HG02840 (cell line): Measurements from ENCODE around the gene ZBTB38.

Source experiments
- ATAC-seq: cut with Tn5 transposase; IDR thresholded peaks from one replicate; pipeline ENCODE4 v1.9.1; 2021; ENCODE audit warnings: mild to moderate bottlenecking, moderate library complexity, moderate number of reproducible peaks; ENCODE audit not compliant: unreplicated experiment, low FRiP score

The ZBTB38 gene

DNA sequence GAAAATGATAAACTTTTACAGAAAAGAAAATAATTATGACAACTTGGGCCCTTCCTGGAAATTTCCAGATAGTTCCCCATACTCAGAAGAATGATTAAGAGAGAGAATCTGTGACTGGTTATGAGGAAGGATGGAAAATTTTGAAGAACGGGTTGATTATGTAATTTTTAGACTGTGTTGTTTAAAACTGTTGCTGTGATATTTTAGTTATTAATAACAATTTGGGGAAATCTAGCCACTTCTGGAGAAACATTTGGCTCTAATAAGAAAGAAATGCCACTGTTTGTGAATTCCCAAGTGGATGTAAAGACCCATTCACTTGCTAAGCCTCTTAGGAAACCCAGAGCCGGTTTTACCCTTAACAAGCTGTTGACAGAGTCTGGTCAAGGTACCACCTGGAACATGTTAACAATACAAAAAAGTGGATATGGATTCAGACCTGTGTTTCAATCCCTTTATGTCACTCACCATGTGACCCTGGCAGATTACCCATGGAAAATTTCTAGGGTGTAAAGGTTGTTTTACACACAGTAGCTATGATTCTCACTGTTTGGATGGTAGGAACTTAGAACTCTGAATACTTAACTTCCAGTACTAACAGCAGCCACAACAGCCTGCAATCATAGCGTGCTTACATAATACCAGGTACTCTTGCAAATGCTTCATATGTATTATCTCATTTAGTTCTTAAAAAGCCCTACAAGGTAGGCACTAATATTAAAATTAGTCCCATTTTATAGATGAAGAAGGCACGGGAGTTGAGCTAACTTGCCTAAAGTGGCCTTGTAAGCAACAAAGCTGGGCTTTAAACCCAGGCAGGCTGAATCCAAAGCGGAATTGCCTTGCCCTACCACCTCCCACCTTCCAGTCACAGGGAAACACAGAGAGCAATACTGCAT, 32.0 kb downstream of the ZBTB38 start:
- no peak for ATAC-seq

GRCh38 chr3:141401095-141401494, 32.8 kb downstream of the ZBTB38 start:
- ATAC-seq: no peak

DNA sequence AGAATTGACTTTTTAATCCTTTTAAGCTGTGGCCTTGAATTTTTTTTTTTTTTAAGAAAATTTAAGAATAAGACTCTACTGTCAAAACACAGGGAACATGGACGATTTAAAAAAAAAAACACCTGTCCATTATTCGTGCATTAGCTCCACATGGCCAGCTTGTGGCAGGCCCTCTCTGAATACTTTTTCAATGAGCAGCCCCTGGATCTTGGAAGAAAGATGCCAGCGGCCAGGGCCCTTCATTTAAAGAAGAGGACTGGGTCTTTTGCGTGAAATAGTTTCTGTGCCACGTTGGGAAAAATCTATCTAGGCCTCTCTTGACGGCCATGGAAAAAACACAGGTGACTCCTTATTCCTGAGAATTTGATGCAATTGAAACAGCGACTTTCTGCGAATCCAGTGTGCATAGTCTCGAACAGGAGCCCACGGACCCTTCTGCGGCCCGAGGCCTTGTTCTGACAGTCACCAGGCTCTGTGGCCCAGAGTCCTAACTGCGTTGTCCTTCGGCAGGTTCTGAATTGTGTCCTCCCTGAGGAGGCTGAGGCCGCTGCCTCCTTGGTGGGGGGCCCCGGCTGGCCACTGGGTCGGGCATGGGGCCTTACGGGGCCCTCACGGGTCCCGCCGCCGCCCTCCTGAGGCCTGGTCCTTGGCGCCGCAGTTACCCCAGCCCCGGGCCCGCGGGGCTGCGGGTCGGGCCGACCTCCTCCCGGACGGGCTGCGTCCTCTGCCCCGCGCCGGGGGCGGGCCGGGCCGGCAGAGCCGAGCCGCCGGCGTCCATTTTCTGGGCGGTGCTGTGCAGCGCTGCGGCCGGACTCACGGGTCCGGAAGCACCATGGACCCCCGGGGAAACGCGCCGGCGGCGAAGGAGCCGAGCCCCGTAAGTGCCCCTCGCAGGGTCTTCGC, 33.5 kb downstream of the ZBTB38 start:
- ATAC-seq: peak; percentile 61

GRCh38 chr3:141402476-141403171, 34.3 kb downstream of the ZBTB38 start:
- peak; percentile 55 for ATAC-seq

- ATAC-seq: no peak
These were observed 35.3 kb downstream of the ZBTB38 start for GRCh38 chr3:141403576-141403975.

GRCh38 chr3:141405025-141405424, 36.7 kb downstream of the ZBTB38 start:
- ATAC-seq: no peak

DNA sequence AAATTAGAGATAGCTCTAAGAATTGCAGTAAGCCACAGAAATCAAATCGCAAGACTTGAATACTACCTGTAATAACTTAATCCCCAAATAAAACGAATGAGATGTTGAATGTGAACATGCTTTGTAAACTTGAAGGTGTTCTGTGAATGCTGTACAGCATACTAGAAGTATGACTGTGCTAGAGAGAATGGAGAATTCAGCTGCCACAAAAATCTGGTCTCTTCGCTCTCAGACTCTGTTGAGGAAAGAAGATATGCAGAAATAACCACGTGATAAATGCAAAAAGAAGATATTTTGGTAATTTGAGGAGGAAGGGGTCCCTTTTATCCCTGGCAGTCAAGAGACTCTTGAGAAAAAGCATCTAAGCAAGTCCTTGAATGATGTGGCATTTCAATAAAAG, 37.3 kb downstream of the ZBTB38 start:
- no peak for ATAC-seq

GRCh38 chr3:141406265-141406664, 38.0 kb downstream of the ZBTB38 start:
- ATAC-seq: no peak

DNA sequence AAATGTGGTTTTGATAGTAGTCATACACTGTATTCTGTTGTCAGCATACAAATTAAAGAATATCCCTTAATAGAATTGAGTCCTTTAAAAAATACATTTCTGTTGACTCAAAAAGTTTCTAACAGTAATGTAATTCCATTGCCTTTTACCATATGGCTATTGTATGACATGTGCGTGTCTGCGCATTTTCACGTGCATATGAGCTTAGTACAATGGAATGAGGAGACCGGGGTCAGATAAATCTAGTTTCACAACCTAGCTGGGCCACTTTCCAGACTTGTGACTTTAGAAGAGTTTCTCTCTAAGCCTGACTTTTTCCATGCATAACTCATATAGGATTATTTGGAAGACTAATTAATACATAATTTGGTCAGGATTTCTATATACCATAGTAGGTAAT, 38.7 kb downstream of the ZBTB38 start:
- ATAC-seq: no peak

DNA sequence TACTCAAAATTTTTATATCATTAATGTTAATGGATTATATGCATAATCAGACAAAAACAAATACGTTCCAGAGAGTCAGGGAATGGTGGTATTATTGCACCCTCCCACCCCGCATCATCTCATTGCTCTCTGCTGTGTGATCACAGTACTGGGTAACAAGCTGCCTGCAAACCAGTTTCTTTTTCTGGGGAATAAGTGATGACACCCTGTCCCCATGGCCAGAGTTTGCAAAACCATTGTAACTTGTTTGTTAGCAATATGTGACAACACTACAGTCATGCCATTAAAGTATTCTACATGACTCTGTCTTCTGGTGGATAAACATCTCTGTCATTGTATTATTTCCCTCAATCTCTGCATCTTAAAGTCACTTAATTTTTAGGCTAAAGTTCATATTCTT, 39.5 kb downstream of the ZBTB38 start:
- no peak for ATAC-seq

DNA sequence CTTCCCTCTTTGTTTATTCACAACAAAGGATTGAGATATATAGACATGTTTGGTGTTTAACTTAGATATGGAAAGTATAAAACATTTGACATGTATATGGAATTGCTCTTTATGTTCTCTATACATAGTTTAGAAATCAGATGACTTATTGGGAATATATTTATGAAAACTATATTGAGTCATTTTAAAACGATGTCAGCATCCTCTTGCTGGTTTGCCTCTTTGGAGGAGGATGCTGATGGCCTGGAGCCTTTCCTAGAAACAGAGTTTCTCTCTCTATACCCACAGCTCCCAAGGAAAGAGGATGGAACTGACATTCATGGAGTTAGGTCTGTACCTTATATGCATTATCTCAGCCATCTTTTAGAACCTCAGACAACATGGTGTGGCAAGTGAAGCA, 40.3 kb downstream of the ZBTB38 start:
- ATAC-seq: no peak

- no peak for ATAC-seq
These were observed 41.6 kb downstream of the ZBTB38 start for GRCh38 chr3:141409940-141410241.

DNA sequence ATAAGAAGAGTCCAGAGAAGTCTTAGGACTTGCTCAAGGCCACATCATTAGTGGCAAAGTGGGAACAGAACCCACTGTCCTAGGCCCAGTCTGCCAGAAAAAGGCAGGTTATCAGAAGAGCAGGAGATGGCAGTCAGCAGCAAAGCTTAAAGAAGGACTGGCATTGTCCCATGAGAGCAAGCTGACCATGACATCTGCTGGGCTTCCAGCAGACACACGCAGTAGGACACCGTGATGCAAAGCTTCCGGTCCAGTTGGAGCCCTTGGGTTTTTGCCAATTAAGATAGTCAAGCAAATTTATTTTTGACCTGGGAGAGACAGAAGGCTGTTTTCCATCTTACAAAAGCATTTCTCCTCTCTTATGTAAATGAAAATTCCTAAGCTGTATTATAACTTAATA, 42.1 kb downstream of the ZBTB38 start:
- no peak for ATAC-seq

- ATAC-seq: no peak
These were observed 42.5 kb downstream of the ZBTB38 start for GRCh38 chr3:141410846-141411245.

GRCh38 chr3:141411251-141411771, 43.0 kb downstream of the ZBTB38 start:
- no peak for ATAC-seq

DNA sequence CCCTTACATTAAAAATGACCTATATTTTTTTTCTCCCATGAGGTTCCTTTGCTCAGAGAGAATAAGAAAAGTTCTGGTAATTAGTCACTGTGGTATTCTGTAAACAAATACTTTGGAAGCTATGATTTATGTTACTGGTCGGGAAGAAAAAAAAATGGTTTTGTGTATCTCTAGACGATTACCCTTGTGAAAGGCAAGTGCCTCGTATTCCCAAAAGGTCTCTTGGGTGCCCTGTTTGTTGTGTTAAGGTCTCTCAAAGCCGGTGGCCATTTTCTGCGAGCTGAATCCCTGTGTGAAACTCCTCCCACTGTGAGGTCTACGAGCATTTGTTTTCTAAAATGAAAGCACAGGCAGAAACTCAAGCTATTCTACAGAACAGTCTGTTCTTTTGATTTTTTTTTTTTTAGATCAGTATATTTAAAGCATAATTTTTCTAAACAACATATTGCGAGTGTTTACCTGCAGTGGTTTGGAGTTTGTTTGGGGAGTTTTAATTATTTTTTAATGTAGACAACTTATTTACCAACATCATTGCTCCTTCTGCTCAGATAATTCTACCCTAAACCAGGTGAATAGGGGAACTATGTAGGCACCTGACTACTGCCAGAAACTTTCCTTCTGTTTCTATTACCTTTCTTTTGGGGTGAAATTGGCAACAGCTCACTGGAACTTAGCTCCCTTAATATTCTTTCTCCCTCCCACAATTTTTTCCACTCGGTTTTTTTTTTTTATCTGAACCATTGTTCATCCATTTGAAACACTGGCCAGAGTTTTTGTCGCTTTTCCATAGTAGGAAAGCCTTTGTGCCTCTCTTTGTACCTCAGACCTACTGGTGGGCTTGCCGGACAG, 44.0 kb downstream of the ZBTB38 start:
- ATAC-seq: no peak

DNA sequence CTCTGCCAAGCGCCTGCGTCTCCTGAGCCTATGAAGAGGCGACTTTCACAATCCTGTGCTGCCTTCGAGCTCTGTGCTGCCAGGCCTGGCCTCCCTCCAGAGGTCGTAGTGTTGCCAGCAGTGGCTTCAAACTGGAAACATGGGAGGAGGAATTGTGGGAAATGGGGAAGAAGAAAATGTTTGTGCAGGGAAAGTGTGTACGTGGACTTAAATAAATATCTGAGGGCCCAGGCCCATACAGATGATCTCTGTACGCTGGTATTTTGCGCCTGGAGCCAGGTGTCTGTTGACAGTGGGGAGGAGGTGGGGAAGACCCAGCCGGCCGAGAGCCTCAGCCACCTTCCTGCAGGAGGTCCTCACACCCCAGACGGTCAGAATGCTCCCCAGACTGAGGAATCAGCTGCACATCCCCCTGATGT, 44.6 kb downstream of the ZBTB38 start:
- ATAC-seq: no peak

DNA sequence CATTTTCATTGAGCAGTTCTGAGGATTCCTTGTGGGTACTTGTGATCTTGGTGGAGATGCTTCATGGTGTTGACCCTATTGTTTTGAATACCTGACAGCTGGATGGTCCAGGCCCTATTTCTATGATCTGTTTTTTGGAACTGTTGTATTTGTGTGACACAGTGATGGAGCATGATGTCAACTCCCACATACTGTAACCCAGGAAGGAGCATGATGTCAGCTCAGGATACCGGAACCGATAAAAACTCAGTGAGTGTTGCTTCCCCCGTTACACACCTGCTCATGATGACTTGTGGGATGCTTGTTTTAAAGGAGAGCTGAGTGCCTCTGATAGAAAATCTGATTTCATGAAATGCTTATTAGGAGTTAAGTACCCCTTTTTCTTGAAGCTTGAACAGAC, 45.1 kb downstream of the ZBTB38 start:
- ATAC-seq: no peak

- ATAC-seq: no peak
These were observed 45.7 kb downstream of the ZBTB38 start for GRCh38 chr3:141413801-141414689.
